HL-60 (cell line): Measurements from ENCODE around the gene RSRC1.

ENCODE experiments used
- DNase-seq, 2 experiments: peaks; one replicate each; pipeline ENCODE4 v3.0.0-alpha.2; 2010 to 2020; ENCODE audit warnings: low read depth in 1 of 2, low spot score in 1 of 2
- H3K27ac ChIP-seq: fragments of 250-450 bp; sonication (Bioruptor Pico); replicated peaks from 2 replicates; pipeline ENCODE4 v1.5.1; 2020; ENCODE audit warnings: mild to moderate bottlenecking, moderate library complexity
- H3K27me3 ChIP-seq: fragments of 250-450 bp; sonication (Bioruptor Pico); 2 replicates; pipeline ENCODE4 v1.5.1; 2021; ENCODE audit warnings: mild to moderate bottlenecking, moderate library complexity; ENCODE audit not compliant: insufficient read depth, poor library complexity, severe bottlenecking
- H3K4me3 ChIP-seq: replicated peaks from 2 replicates; pipeline ENCODE4 v1.5.1; 2011; ENCODE audit warnings: mild to moderate bottlenecking, control low read depth, low read length; ENCODE audit not compliant: insufficient read depth
- GABPA ChIP-seq: IDR thresholded peaks from 2 replicates; pipeline ENCODE4 v1.6.1; 2012; ENCODE audit warnings: low read depth
- POLR2AphosphoS5 ChIP-seq: IDR thresholded peaks from 2 replicates; pipeline ENCODE4 v1.6.1; 2012; ENCODE audit warnings: low read depth
- SPI1 ChIP-seq: IDR thresholded peaks from 2 replicates; pipeline ENCODE4 v1.6.1; 2012; ENCODE audit warnings: low read depth, mild to moderate bottlenecking, borderline replicate concordance
- TF ChIP-seq, protein P1 (sequence below): IDR thresholded peaks from 2 replicates; pipeline ENCODE4 v1.6.1; 2012; ENCODE audit warnings: low read depth; ENCODE audit not compliant: insufficient replicate concordance
- TF ChIP-seq, protein P2 (sequence below): IDR thresholded peaks from one replicate; pipeline ENCODE4 v1.5.1; 2011; ENCODE audit warnings: low read length, control low read depth, inconsistent platforms; ENCODE audit not compliant: insufficient read depth

Gene RSRC1

DNA sequence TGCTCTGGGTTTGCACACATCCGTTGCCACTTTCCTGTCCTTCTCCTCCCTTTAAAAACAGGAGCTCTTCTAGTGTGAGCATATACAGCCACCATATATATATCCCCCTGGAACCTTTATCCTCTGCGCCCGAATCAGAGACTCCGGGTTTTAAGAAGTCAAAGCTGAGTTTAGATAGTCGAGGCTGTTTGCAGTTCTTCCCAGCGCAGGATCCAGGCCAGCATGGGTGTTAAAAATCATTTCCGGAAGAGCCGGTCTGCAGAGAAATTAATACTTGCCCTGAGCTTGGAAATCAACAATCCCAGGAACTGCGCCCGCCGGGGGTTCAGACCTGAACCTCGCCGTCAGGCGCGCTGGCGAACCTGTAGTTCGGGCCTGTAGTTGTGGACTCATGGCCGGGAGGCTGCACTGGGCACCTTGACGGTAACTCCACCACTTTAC is 6.0 kb upstream of the RSRC1 start:
- no peaks in the 10 kb centered on the region for H3K27me3 ChIP-seq
- DNase-seq = no peak
- no peak overlapping the region for H3K27ac ChIP-seq
- no peak overlapping the region for H3K4me3 ChIP-seq
- TF ChIP-seq, protein P1, sequence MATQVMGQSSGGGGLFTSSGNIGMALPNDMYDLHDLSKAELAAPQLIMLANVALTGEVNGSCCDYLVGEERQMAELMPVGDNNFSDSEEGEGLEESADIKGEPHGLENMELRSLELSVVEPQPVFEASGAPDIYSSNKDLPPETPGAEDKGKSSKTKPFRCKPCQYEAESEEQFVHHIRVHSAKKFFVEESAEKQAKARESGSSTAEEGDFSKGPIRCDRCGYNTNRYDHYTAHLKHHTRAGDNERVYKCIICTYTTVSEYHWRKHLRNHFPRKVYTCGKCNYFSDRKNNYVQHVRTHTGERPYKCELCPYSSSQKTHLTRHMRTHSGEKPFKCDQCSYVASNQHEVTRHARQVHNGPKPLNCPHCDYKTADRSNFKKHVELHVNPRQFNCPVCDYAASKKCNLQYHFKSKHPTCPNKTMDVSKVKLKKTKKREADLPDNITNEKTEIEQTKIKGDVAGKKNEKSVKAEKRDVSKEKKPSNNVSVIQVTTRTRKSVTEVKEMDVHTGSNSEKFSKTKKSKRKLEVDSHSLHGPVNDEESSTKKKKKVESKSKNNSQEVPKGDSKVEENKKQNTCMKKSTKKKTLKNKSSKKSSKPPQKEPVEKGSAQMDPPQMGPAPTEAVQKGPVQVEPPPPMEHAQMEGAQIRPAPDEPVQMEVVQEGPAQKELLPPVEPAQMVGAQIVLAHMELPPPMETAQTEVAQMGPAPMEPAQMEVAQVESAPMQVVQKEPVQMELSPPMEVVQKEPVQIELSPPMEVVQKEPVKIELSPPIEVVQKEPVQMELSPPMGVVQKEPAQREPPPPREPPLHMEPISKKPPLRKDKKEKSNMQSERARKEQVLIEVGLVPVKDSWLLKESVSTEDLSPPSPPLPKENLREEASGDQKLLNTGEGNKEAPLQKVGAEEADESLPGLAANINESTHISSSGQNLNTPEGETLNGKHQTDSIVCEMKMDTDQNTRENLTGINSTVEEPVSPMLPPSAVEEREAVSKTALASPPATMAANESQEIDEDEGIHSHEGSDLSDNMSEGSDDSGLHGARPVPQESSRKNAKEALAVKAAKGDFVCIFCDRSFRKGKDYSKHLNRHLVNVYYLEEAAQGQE = no peak
- TF ChIP-seq SPI1 (no peak), GABPA (no peak), POLR2AphosphoS5 (no peak)
- TF ChIP-seq, protein P2, sequence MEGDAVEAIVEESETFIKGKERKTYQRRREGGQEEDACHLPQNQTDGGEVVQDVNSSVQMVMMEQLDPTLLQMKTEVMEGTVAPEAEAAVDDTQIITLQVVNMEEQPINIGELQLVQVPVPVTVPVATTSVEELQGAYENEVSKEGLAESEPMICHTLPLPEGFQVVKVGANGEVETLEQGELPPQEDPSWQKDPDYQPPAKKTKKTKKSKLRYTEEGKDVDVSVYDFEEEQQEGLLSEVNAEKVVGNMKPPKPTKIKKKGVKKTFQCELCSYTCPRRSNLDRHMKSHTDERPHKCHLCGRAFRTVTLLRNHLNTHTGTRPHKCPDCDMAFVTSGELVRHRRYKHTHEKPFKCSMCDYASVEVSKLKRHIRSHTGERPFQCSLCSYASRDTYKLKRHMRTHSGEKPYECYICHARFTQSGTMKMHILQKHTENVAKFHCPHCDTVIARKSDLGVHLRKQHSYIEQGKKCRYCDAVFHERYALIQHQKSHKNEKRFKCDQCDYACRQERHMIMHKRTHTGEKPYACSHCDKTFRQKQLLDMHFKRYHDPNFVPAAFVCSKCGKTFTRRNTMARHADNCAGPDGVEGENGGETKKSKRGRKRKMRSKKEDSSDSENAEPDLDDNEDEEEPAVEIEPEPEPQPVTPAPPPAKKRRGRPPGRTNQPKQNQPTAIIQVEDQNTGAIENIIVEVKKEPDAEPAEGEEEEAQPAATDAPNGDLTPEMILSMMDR = no peak

DNA sequence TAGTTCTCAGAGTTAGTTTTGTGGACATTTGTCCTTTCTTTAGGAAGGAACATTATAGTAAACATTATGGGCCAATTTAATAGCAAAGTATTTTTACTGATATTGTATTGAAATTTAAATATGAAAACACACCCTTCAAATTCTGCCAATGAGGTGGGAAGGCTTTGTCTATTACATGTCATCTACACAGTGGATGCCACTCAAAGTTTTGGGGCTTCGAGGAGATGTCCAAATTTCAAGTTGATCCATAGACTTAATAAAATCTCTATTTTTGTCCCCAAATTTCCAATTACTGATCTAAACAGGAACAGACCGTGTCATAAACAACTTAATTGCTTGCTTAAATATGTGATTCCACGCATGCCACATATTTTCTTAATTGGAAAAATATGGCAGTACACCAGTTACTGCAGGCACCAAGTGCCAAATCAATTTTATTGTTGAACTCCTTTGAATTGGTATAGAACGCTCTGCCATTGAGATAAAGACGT is 5.4 kb upstream of the RSRC1 start:
- Histone ChIP-seq H3K27ac (no peak overlapping the region), H3K27me3 (no peaks in the 10 kb centered on the region), H3K4me3 (no peak overlapping the region)
- TF ChIP-seq POLR2AphosphoS5 = no peak
- TF ChIP-seq, protein P1 = no peak
- TF ChIP-seq, protein P2 = no peak
- no peak for TF ChIP-seq SPI1
- no peak for TF ChIP-seq GABPA
- no peak for DNase-seq

DNA sequence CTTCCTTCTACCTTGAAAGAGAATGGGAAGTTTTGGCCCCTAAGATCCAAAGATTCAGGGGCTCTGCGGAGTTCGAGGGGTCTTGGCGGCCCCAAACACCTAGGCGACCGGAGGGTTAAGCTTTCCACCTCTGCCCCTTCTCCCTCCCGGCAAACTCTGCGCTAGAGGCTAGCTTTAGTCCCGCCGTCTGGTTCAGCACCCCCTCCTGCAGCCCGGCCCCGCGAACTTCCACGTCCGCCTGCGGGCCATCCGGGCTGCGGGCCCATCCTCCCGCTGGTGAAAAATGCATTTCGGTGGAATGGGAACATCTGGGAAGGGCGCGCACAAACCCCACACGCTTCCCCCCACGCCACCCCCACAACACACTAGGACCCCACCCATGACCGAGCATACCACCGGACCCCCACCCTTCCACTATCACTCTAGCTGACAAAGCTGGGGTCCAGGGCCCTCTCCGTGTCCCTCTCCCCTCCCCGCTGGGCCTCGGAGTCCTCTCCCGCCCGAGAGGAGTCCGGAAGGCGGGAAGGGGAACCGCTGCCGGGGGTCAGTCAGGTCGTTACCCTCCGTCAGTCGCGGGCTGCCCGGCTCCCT is 4.7 kb upstream of the RSRC1 start:
- no peaks in the 10 kb centered on the region for H3K27me3 ChIP-seq
- no peak overlapping the region for H3K27ac ChIP-seq
- DNase-seq = no peak

More for the DNA sequence above, 4.7 kb upstream of the RSRC1 start:
- TF ChIP-seq, protein P1 = no peak
- TF ChIP-seq, protein P2 = no peak
- TF ChIP-seq GABPA (no peak), SPI1 (no peak), POLR2AphosphoS5 (no peak)
- peak overlapping the region; percentile 63 for H3K4me3 ChIP-seq
